GM12878 (cell line): ENCODE measurements around the gene NUDT7. TPM values are rescaled to one million over a fixed set of nuclear protein-coding genes. Genes with fewer than 3 reads are reported as not detected.

Experiments
- ATAC-seq: fragments of 200-7000 bp; cut with Tn5 transposase; 3 replicates; pipeline ENCODE4 v1.9.1; 2020; ENCODE audit warnings: mild to moderate bottlenecking, moderate library complexity
- Bru-seq: library from RNA; stranded (reverse); fragments of 400-500 nt; gene quantifications from one replicate; lab custom pipeline; 2021; lab: Mats Ljungman, UMichigan
- BruChase-seq, 2 experiments: library from RNA; stranded (reverse); fragments of 400-500 nt; gene quantifications; one replicate each; lab custom pipeline; 2021; lab: Mats Ljungman, UMichigan
- BruUV-seq: library from RNA; stranded (reverse); fragments of 400-500 nt; replicated peaks from 2 replicates; lab custom pipeline; 2021; lab: Mats Ljungman, UMichigan
- CTCF ChIA-PET: fragments of 300-600 bp; sonication (Branson Sonifier 250); formaldehyde crosslinking; extraction: SDS; loops from one replicate; lab custom pipeline; 2021; ENCODE audit warnings: inconsistent platforms; lab: Yijun Ruan, JAX
- POLR2A ChIA-PET: fragments of 350-600 bp; formaldehyde crosslinking; extraction: SDS; loops from one replicate; lab custom pipeline; 2021; ENCODE audit warnings: inconsistent platforms; lab: Charles Lee
- RAD21 ChIA-PET: fragments of 300-600 bp; sonication (Branson Sonifier 250); formaldehyde crosslinking; loops from one replicate; lab custom pipeline; 2023; ENCODE audit warnings: antibody characterized with exemption; ENCODE audit not compliant: unreplicated experiment; lab: Charles Lee
- SMC1A ChIA-PET: fragments of 300-600 bp; sonication (Branson Sonifier 250); formaldehyde crosslinking; loops from one replicate; lab custom pipeline; 2023; ENCODE audit not compliant: unreplicated experiment, uncharacterized antibody; lab: Charles Lee
- DNase-seq: peaks from one replicate; pipeline ENCODE4 v3.0.0-alpha.2; 2011; ENCODE audit warnings: low read depth, low spot score
- FAIRE-seq: peaks from 3 replicates; lab custom pipeline; 2011; peaks lifted over from hg19 to GRCh38; lab: Jason Lieb, UNC
- H2AFZ ChIP-seq: 2 replicates; pipeline ENCODE4 v1.6.0; 2011; ENCODE audit warnings: low read depth, low read length, control low read depth; ENCODE audit not compliant: control insufficient read depth
- H3K27ac ChIP-seq: 2 replicates; pipeline ENCODE4 v1.5.1; 2011; ENCODE audit warnings: control low read depth; ENCODE audit not compliant: control insufficient read depth, insufficient read depth
- H3K27me3 ChIP-seq, 2 experiments: replicated peaks in 1 of 2; 2 replicates each; pipeline versions ENCODE4 v1.6.0 to v1.6.1; 2011; ENCODE audit warnings: low read length in 1 of 2; ENCODE audit not compliant: control insufficient read depth in 2 of 2, insufficient read depth in 2 of 2
- H3K36me3 ChIP-seq, 2 experiments: 2 replicates each; pipeline ENCODE4 v1.5.1; 2011; ENCODE audit warnings: low read length in 1 of 2; ENCODE audit not compliant: control insufficient read depth in 2 of 2, insufficient read depth in 2 of 2
- H3K4me1 ChIP-seq: 2 replicates; pipeline ENCODE4 v1.6.1; 2011; ENCODE audit warnings: mild to moderate bottlenecking, low read length, moderate library complexity, mixed read lengths; ENCODE audit not compliant: control insufficient read depth, insufficient read depth
- H3K4me2 ChIP-seq: 2 replicates; pipeline ENCODE4 v1.6.0; 2011; ENCODE audit warnings: control low read depth; ENCODE audit not compliant: control insufficient read depth, insufficient read depth
- H3K4me3 ChIP-seq: fragments of 200-600 bp; sonication (generic); 2 replicates; pipeline ENCODE4 v1.5.1; 2016
- H3K79me2 ChIP-seq: 2 replicates; pipeline ENCODE4 v1.6.0; 2011; ENCODE audit warnings: low read length; ENCODE audit not compliant: control insufficient read depth, insufficient read depth
- H3K9ac ChIP-seq: 2 replicates; pipeline ENCODE4 v1.8.0; 2011; ENCODE audit warnings: low read length, control low read depth, mixed read lengths; ENCODE audit not compliant: control insufficient read depth, insufficient read depth
- H3K9me3 ChIP-seq: replicated peaks from 3 replicates; pipeline ENCODE4 v1.5.1; 2011; ENCODE audit warnings: mild to moderate bottlenecking, low read length; ENCODE audit not compliant: control insufficient read depth, insufficient read depth
- H4K20me1 ChIP-seq: 2 replicates; pipeline ENCODE4 v1.6.0; 2011; ENCODE audit not compliant: control insufficient read depth, insufficient read depth
- CBX5 ChIP-seq: sonication (generic); IDR thresholded peaks from 2 replicates; pipeline ENCODE4 v1.6.1; 2016; ENCODE audit warnings: low read depth, moderate library complexity, mild to moderate bottlenecking, inconsistent platforms
- DPF2 ChIP-seq: fragments of 450-650 bp; IDR thresholded peaks from 2 replicates; pipeline ENCODE4 v1.6.1; 2017; ENCODE audit warnings: mild to moderate bottlenecking
- E2F8 ChIP-seq: fragments of 450-650 bp; IDR thresholded peaks from 2 replicates; pipeline ENCODE4 v1.6.1; 2018; ENCODE audit warnings: mild to moderate bottlenecking, low read depth, moderate library complexity; ENCODE audit not compliant: partially characterized antibody
- ETV6 ChIP-seq, 2 experiments: fragments of 450-650 bp in 1 of 2; IDR thresholded peaks in 1 of 2; conservative IDR thresholded peaks in 1 of 2; 2 replicates each; pipeline ENCODE4 v1.6.1; 2014; ENCODE audit warnings: antibody characterized with exemption in 1 of 2, borderline replicate concordance in 1 of 2, low read depth in 1 of 2, mild to moderate bottlenecking in 1 of 2, moderate library complexity in 1 of 2
- MEF2A ChIP-seq: IDR thresholded peaks from 2 replicates; pipeline ENCODE4 v1.6.1; 2011; ENCODE audit warnings: low read depth, mild to moderate bottlenecking, low read length, moderate library complexity; ENCODE audit not compliant: insufficient read depth
- MTA3 ChIP-seq: IDR thresholded peaks from 2 replicates; pipeline ENCODE4 v1.6.1; 2012; ENCODE audit warnings: low read length, inconsistent platforms, borderline replicate concordance
- MYC ChIP-seq: IDR thresholded peaks from 2 replicates; pipeline ENCODE4 v1.6.1; 2011; ENCODE audit warnings: mild to moderate bottlenecking, low read length, moderate library complexity, inconsistent platforms; ENCODE audit not compliant: insufficient read depth, insufficient replicate concordance, insufficient read length, severe bottlenecking
- NFYB ChIP-seq: IDR thresholded peaks from 2 replicates; pipeline ENCODE4 v1.6.1; 2011; ENCODE audit warnings: low read depth, mild to moderate bottlenecking, low read length, improper control_type of control experiment, moderate library complexity; ENCODE audit not compliant: insufficient read depth
- POLR2A ChIP-seq: IDR thresholded peaks from 2 replicates; pipeline ENCODE4 v1.6.1; 2011; ENCODE audit warnings: low read depth, mild to moderate bottlenecking, low read length
- SIN3A ChIP-seq: IDR thresholded peaks from 2 replicates; pipeline ENCODE4 v1.6.1; 2012; ENCODE audit warnings: low read depth, low read length, improper control_type of control experiment
- SMAD5 ChIP-seq: IDR thresholded peaks from 2 replicates; pipeline ENCODE4 v1.6.1; 2016; ENCODE audit warnings: antibody characterized with exemption, low read depth
- SRF ChIP-seq, 2 experiments: IDR thresholded peaks; 2 replicates each; pipeline ENCODE4 v1.6.1; 2011; ENCODE audit warnings: low read depth in 2 of 2, low read length in 2 of 2, mild to moderate bottlenecking in 1 of 2, moderate library complexity in 1 of 2
- TBL1XR1 ChIP-seq: IDR thresholded peaks from 2 replicates; pipeline ENCODE4 v1.6.1; 2012; ENCODE audit warnings: low read depth, low read length, improper control_type of control experiment
- TCF3 ChIP-seq: IDR thresholded peaks from 2 replicates; pipeline ENCODE4 v1.6.1; 2012; ENCODE audit warnings: low read depth, mild to moderate bottlenecking, low read length, borderline replicate concordance; ENCODE audit not compliant: insufficient read depth
- WRNIP1 ChIP-seq: IDR thresholded peaks from 2 replicates; pipeline ENCODE4 v1.6.1; 2011; ENCODE audit warnings: low read depth, low read length, improper control_type of control experiment, borderline replicate concordance
- WGBS: methylation state at CpG from one replicate; pipeline ENCODE4 v1.1.6; 2016; ENCODE audit warnings: low lambda C conversion rate; ENCODE audit not compliant: insufficient replicate concordance, insufficient coverage; ENCODE audit errors: missing lambda C conversion rate; 5-methylcytosine and 5-hydroxymethylcytosine counted together
- in situ Hi-C: fragments of 300-500 bp; cut with MboI; formaldehyde crosslinking; loops from 9 replicates; pipeline ENCODE4 v1.14.3; 2018; ENCODE audit warnings: mixed read lengths
- intact Hi-C: fragments of 100-400 bp; cut with micrococcal nuclease; formaldehyde crosslinking; loops from one replicate; pipeline ENCODE4 v1.14.2; 2022; ENCODE audit not compliant: unreplicated experiment
- long read RNA-seq, 2 experiments: library from polyadenylated mRNA; unstranded; transcript quantifications; one replicate each; pipeline ENCODE4 v2.0.0, GENCODE V29; 2019 to 2020
- polyA minus RNA-seq, 3 experiments: library from RNA; depleted of rRNA, polyadenylated mRNA; stranded (reverse); fragments of >200 nt; gene quantifications; 2 replicates each; pipeline ENCODE4 v1.2.3, GENCODE V29; 2011
- polyA plus RNA-seq, 11 experiments: library from polyadenylated mRNA; depleted of rRNA in 4 of 11; unstranded in 6 of 11; stranded (reverse) in 5 of 11; fragments of >200 nt; fragmentation: Nextera tagmentation in 4 of 11; fragmentation: Illumina TruSeq in 1 of 11; extraction: Ambion mirVana in 4 of 11; extraction: Trizol in 1 of 11; gene quantifications; 1 replicate in 1 of 11; 2 replicates in 10 of 11; pipeline versions ENCODE4 v1.2.1 to v1.2.3, GENCODE V29; 2011 to 2016; ENCODE audit warnings: inconsistent platforms in 2 of 11, missing spikeins in 2 of 11, low read depth in 1 of 11
- total RNA-seq, 4 experiments: library from RNA; depleted of rRNA in 3 of 4; stranded (reverse); fragments of >200 nt in 3 of 4; fragmentation: Illumina TruSeq in 1 of 4; extraction: Trizol in 1 of 4; gene quantifications; 2 replicates each; pipeline versions ENCODE4 v1.2.1 to v1.2.3, GENCODE V29; 2013 to 2021

NUDT7 gene
- total RNA-seq (2013; cell fraction: nucleolus; rRNA removed) = 0.77 and 0.91 TPM in 2 replicates
- total RNA-seq (2014; rRNA removed) = 2.6 and 3.2 TPM in 2 replicates
- total RNA-seq (2014; rRNA removed; fragmentation: Illumina TruSeq; extraction: Trizol) = 5.1 TPM in 2 replicates
- total RNA-seq (2021) = 2.1 and 4.0 TPM in 2 replicates
- 9.4 TPM for polyA plus RNA-seq (2011; ENCODE audit: low read depth)
- 2.4 and 2.8 TPM in 2 replicates for polyA plus RNA-seq (2011; rRNA removed)
- polyA plus RNA-seq (2011; cell fraction: cytosol; rRNA removed) = 1.6 and 2.3 TPM in 2 replicates
- 1.3 TPM in 2 replicates for polyA plus RNA-seq (2011; cell fraction: nucleus; rRNA removed)
- polyA plus RNA-seq (2012) = 4.6 and 6.0 TPM in 2 replicates
- 5.3 and 10.3 TPM in 2 replicates for polyA plus RNA-seq (2014; fragmentation: Illumina TruSeq; extraction: Trizol)
- 10 to 100 TPM in 1 of 2 experiments, 1 to 10 TPM in 1; 9.7 to 14.3 TPM for polyA plus RNA-seq (2014; fragmentation: Nextera tagmentation; extraction: Ambion mirVana)
- polyA plus RNA-seq (2014; rRNA removed) = 5.1 and 5.5 TPM in 2 replicates
- 1 to 10 TPM; 3.6 to 6.4 TPM for polyA plus RNA-seq (2016; fragmentation: Nextera tagmentation; extraction: Ambion mirVana)
- polyA minus RNA-seq (2011; rRNA and poly(A)+ RNA removed) = 0.66 and 1.4 TPM in 2 replicates
- not detected in 2 replicates for polyA minus RNA-seq (2011; cell fraction: cytosol; rRNA and poly(A)+ RNA removed)
- 0.60 TPM in 1 of 2 replicates, not detected in the other for polyA minus RNA-seq (2011; cell fraction: nucleus; rRNA and poly(A)+ RNA removed)
- percentile 28 among the genes with signal in this experiment for Bru-seq, nascent RNA
- BruChase-seq, experiment 1, labeled RNA remaining after a 6-hour chase = percentile 21 among the genes with signal in this experiment
- BruChase-seq, experiment 2, labeled RNA remaining after a 2-hour chase = percentile 16 among the genes with signal in this experiment
- long read RNA-seq, experiment 1, partial matches to known transcripts = 0 of 2 reads
- long read RNA-seq, experiment 1, other reads (novel, unspliced or antisense) = 0 of 2 reads
- long read RNA-seq, experiment 2, transcript NUDT7-202 (3 exons, 930 nt) = major isoform, 5 of 9 reads
- long read RNA-seq, experiment 2, partial matches to known transcripts = 0 of 9 reads
- long read RNA-seq, experiment 2, other reads (novel, unspliced or antisense) = 2 of 9 reads

GRCh38 chr16:77722309-77723107 lies at the start of gene NUDT7:
NUDT7 (plus strand) TSS chr16:77722514; CDS start chr16:77722583, 69 bp downstream.
- H3K4me3 ChIP-seq = peak within 1 kb of the TSS; percentile 98
- peak within 1 kb of the TSS; percentile 82 for H3K4me2 ChIP-seq
- H3K9ac ChIP-seq = peak within 1 kb of the TSS; percentile 84
- ChIA-PET RAD21 (interaction anchor here (0.7 kb wide), 1 partner anchor 353 kb away, joined by 3 read pairs; no protein-coding TSS in a partner anchor), POLR2A (no interaction called here), CTCF (interaction anchor here (0.6 to 1.0 kb wide), 2 partner anchors 276 to 347 kb away, joined by 3 read pairs; no protein-coding TSS in a partner anchor), SMC1A (no interaction called here)
- in situ Hi-C loops (no loop called here), intact Hi-C loops (loop anchor here (1.0 kb wide), 1 partner anchor 241 kb away; no protein-coding TSS in a partner anchor)
- no TSS peak for BruUV-seq
- peak within 1 kb of the TSS; percentile 68 for H3K27ac ChIP-seq
- H2AFZ ChIP-seq = peak within 1 kb of the TSS; percentile 96
- H4K20me1 ChIP-seq = no peaks in the 10 kb centered on the region
- no peaks in the 10 kb centered on the region for H3K27me3 ChIP-seq
- peaks cover 5% of the 10 kb centered on the region for H3K4me1 ChIP-seq
- H3K9me3 ChIP-seq = no peaks in the 10 kb centered on the region
- DNase-seq (peak; percentile 76), ATAC-seq (peak; percentile 98), FAIRE-seq (peak; percentile 92)
- no peaks in the 10 kb centered on the region for H3K36me3 ChIP-seq
- 1% methylated on average over 41 of the region's 55 CpGs for WGBS
- no peaks in the 10 kb centered on the region for H3K79me2 ChIP-seq
- TF ChIP-seq MYC (no peak), DPF2 (peak; percentile 54), MEF2A (no peak), SRF (IDR thresholded peaks at IDR 0.05; ENCODE audit: low read depth in 2 of 2, low read length in 2 of 2) (no peak), WRNIP1 (no peak), MTA3 (no peak), TBL1XR1 (no peak), NFYB (no peak), ETV6 (conservative IDR thresholded peaks at IDR 0.05 in 1 of 2, IDR thresholded peaks at IDR 0.05 in 1 of 2; ENCODE audit: borderline replicate concordance in 1 of 2, low read depth in 1 of 2) (no peak), SMAD5 (no peak), POLR2A (peak; percentile 73), CBX5 (no peak), SIN3A (no peak), TCF3 (no peak), E2F8 (no peak)
